ENCODE measurements around the gene FKBP6. TPM values are rescaled to one million over a fixed set of nuclear protein-coding genes. Genes with fewer than 3 reads are reported as not detected.
A peak's percentile ranks its signal among the peaks of the same experiment; 100 is the strongest.

The FKBP6 gene
- total and polyA plus RNA-seq, 9 of the 15 experiments (the other 6 are each of a cell fraction or from before 2014, with no cell fraction given), result not detected

GRCh38 chr7:73341877-73342276 is 13.9 kb downstream of the FKBP6 start (continued):
- TF ChIP-seq ZBTB40 (IDR thresholded peaks at IDR 0.05) (no peak), ZBTB40 (CRISPR knock-in tag; IDR thresholded peaks at IDR 0.05) (no peak), ZNF785 (CRISPR knock-in tag; IDR thresholded peaks at IDR 0.05) (no peak), ILF3 (IDR thresholded peaks at IDR 0.05; ENCODE audit: borderline replicate concordance) (no peak), GTF2A2 (tag; IDR thresholded peaks at IDR 0.05) (no peak), USF1 (CRISPR knock-in tag; IDR thresholded peaks at IDR 0.05) (peak; percentile 91), HINFP (tag; conservative IDR thresholded peaks at IDR 0.05; ENCODE audit: low read depth) (no peak), KAT2B (IDR thresholded peaks at IDR 0.05; ENCODE audit: low read depth, low read length) (no peak), ERF (CRISPR knock-in tag; IDR thresholded peaks at IDR 0.05) (no peak)
- TF ChIP-seq, protein P1, sequence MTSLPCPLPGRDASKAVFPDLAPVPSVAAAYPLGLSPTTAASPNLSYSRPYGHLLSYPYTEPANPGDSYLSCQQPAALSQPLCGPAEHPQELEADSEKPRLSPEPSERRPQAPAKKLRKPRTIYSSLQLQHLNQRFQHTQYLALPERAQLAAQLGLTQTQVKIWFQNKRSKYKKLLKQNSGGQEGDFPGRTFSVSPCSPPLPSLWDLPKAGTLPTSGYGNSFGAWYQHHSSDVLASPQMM (CRISPR knock-in tag; IDR thresholded peaks at IDR 0.05), result no peak
